ENCODE data around the gene CCDC85C. TPM values are rescaled to one million over a fixed set of nuclear protein-coding genes. Genes with fewer than 3 reads are reported as not detected.

CCDC85C gene
- total RNA-seq, 1 experiment from 2014 or later: 42.3 TPM

DNA sequence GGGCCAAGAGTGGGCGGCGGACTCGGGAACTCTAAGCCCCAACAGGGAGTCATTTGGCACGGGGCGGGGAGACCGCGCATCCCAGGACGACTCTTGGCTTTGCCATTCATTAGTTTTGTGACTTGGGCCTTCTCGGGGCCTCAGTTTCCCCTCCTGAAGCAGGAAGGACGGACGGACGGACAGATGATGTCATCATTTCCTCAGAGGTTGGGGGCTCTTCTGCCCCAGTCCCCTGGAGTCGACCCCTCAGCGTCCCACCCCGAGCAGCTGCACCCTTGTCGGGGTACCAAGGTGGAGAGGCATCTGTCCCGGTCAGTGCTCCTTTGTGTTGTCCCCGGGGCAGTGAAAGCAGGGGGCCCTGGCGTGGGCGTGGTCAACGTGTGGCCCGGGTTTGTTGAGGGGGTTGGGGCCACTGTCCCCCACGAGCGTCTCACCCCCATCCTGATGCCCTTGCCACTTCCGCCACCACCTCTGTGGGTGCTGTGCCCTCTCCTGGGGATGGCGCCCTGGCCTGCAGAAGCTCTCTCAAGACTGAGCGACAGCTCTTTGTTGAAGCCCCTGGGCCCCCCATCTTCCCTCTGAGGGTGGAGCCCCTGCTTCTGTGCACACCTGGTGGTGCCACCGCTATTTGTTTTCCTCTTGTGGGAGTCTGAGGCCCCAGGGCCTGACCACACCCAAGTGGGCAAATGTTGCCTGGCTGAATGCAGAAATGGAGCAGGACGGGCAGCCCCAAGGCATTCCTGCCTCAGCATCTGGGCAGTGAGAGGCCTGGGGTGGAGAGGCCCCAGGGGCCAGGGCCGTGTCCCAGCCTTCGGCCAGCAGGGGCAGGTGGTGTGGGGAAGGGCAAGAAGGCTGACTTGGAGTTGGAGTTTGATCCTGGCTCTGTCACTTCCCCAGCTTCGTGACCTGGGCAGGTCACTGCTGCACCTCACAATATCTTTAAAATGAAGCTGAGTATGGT lies 41.8 kb upstream of the CCDC85C start:
- Histone ChIP-seq H2AFZ (ENCODE audit: low read depth, low read length, poor library complexity, severe bottlenecking) (no peak overlapping the region), H3K4me3 (replicated peaks in 1 of 2; ENCODE audit: low read depth in 1 of 2, low read length in 2 of 2) (no peak overlapping the region), H3K27me3 (ENCODE audit: insufficient read depth, low read length) (no peaks in the 10 kb centered on the region), H3K9me2 (ENCODE audit: insufficient read depth) (no peaks in the 10 kb centered on the region), H3K4me1 (ENCODE audit: control insufficient read depth in 1 of 2, insufficient read depth in 2 of 2, low read length in 2 of 2) (no peaks in the 10 kb centered on the region), H3K9me3 (ENCODE audit: control insufficient read depth in 1 of 2, insufficient read depth in 1 of 2, low read depth in 1 of 2, low read length in 2 of 2) (no peaks in the 10 kb centered on the region), H3K79me2 (ENCODE audit: insufficient read depth, low read length) (no peaks in the 10 kb centered on the region), H3K9ac (ENCODE audit: low read length) (no peak overlapping the region), H4K20me1 (ENCODE audit: insufficient read depth) (no peaks in the 10 kb centered on the region), H3K36me3 (ENCODE audit: control insufficient read depth in 1 of 2, insufficient read depth in 2 of 2, low read length in 2 of 2) (no peaks in the 10 kb centered on the region), H3K4me2 (ENCODE audit: low read length) (no peak overlapping the region), H3K27ac (ENCODE audit: low read depth, low read length) (no peak overlapping the region)
- ChIA-PET CTCF (no interaction called here), POLR2A (no interaction called here), RAD21 (ENCODE audit: low non-redundant PET in 1 of 2, low total read pairs in 2 of 2, uncharacterized antibody in 2 of 2, unreplicated experiment in 2 of 2) (no interaction called here)
- BruUV-seq (replicated peaks): no TSS peak
- intact Hi-C loops (cut with micrococcal nuclease): no loop called here
- DNase-seq (ENCODE audit: low read depth, low spot score) (no peak), ATAC-seq (0 out of 2 replicates have a peak, but pooled peaks have one; percentile 32)
- TF ChIP-seq, protein P1, sequence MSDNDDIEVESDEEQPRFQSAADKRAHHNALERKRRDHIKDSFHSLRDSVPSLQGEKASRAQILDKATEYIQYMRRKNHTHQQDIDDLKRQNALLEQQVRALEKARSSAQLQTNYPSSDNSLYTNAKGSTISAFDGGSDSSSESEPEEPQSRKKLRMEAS (IDR thresholded peaks at IDR 0.05): no peak
- no peak for TF ChIP-seq SRF (IDR thresholded peaks at IDR 0.05; ENCODE audit: low read depth)
- TF ChIP-seq EZH2 (IDR thresholded peaks at IDR 0.05): no peak
- TF ChIP-seq, protein P2, sequence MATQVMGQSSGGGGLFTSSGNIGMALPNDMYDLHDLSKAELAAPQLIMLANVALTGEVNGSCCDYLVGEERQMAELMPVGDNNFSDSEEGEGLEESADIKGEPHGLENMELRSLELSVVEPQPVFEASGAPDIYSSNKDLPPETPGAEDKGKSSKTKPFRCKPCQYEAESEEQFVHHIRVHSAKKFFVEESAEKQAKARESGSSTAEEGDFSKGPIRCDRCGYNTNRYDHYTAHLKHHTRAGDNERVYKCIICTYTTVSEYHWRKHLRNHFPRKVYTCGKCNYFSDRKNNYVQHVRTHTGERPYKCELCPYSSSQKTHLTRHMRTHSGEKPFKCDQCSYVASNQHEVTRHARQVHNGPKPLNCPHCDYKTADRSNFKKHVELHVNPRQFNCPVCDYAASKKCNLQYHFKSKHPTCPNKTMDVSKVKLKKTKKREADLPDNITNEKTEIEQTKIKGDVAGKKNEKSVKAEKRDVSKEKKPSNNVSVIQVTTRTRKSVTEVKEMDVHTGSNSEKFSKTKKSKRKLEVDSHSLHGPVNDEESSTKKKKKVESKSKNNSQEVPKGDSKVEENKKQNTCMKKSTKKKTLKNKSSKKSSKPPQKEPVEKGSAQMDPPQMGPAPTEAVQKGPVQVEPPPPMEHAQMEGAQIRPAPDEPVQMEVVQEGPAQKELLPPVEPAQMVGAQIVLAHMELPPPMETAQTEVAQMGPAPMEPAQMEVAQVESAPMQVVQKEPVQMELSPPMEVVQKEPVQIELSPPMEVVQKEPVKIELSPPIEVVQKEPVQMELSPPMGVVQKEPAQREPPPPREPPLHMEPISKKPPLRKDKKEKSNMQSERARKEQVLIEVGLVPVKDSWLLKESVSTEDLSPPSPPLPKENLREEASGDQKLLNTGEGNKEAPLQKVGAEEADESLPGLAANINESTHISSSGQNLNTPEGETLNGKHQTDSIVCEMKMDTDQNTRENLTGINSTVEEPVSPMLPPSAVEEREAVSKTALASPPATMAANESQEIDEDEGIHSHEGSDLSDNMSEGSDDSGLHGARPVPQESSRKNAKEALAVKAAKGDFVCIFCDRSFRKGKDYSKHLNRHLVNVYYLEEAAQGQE (IDR thresholded peaks at IDR 0.05; ENCODE audit: low read depth): no peak
- no peak for TF ChIP-seq POLR2A (IDR thresholded peaks at IDR 0.05; ENCODE audit: borderline replicate concordance, extremely low read depth, insufficient read depth, insufficient read length)
- TF ChIP-seq CBX3 (IDR thresholded peaks at IDR 0.05; ENCODE audit: low read depth): no peak
- TF ChIP-seq ZNF274 (IDR thresholded peaks at IDR 0.05; ENCODE audit: low read depth, low read length): no peak
- no peak for TF ChIP-seq EZH2phosphoT487 (IDR thresholded peaks at IDR 0.05; ENCODE audit: borderline replicate concordance)
- TF ChIP-seq ZFX (IDR thresholded peaks at IDR 0.05): no peak
- no peak for TF ChIP-seq POLR2AphosphoS5 (IDR thresholded peaks at IDR 0.05; ENCODE audit: low read depth, low read length)
- no peak for TF ChIP-seq EGR1 (IDR thresholded peaks at IDR 0.05; ENCODE audit: low read depth)
- TF ChIP-seq SP1 (IDR thresholded peaks at IDR 0.05; ENCODE audit: low read depth): no peak
- TF ChIP-seq FOSL1 (IDR thresholded peaks at IDR 0.05; ENCODE audit: low read depth): no peak

All from HCT116 (cell line).